Measurements from ENCODE around the gene ASB7. TPM values are rescaled to one million over a fixed set of nuclear protein-coding genes. Genes with fewer than 3 reads are reported as not detected.

ASB7 gene
- total RNA-seq, 4 donors from 2014 or later = 5.4 to 15.8 (median 9.6) TPM

- no peak for TF ChIP-seq POLR2A (IDR thresholded peaks at IDR 0.05)
- TF ChIP-seq, protein P1, sequence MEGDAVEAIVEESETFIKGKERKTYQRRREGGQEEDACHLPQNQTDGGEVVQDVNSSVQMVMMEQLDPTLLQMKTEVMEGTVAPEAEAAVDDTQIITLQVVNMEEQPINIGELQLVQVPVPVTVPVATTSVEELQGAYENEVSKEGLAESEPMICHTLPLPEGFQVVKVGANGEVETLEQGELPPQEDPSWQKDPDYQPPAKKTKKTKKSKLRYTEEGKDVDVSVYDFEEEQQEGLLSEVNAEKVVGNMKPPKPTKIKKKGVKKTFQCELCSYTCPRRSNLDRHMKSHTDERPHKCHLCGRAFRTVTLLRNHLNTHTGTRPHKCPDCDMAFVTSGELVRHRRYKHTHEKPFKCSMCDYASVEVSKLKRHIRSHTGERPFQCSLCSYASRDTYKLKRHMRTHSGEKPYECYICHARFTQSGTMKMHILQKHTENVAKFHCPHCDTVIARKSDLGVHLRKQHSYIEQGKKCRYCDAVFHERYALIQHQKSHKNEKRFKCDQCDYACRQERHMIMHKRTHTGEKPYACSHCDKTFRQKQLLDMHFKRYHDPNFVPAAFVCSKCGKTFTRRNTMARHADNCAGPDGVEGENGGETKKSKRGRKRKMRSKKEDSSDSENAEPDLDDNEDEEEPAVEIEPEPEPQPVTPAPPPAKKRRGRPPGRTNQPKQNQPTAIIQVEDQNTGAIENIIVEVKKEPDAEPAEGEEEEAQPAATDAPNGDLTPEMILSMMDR (IDR thresholded peaks at IDR 0.05) = no peak
- H3K4me3 ChIP-seq (ENCODE audit: low read depth, poor library complexity, severe bottlenecking) = no peak overlapping the region
- DNase-seq (ENCODE audit: low spot score in 2 of 2) = no peak
- WGBS, 2 donors = 69 to 74% methylated on average over 2 of the region's 2 CpGs
- intact Hi-C loops (cut with DNase I; ENCODE audit: low total_unique reads) = no loop called here
Measured at GRCh38 chr15:100591835-100592234, 10.6 kb upstream of the ASB7 start.

DNA sequence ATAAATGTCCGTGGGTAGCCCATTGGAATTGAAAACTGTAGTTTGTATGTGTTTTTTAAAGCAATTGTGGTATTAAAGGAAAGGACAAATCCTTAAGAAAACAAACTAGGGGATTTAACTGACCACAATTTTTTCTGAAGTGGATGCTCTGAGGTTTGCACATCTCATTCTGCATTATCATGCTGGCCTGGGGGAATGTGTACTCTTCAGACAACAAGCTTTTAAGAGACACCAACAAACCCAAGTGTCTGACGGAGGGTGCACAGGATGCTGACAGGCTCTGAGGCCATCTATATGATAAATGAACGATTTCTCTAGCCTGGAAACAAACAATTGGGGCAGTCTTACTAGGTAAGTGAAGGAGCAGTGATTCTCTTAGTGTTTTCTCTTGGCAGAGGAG lies 9.5 kb upstream of the ASB7 start:
- no peak for DNase-seq (ENCODE audit: low spot score in 2 of 2)
- intact Hi-C loops (cut with DNase I; ENCODE audit: low total_unique reads) = no loop called here
- no peak for TF ChIP-seq POLR2A (IDR thresholded peaks at IDR 0.05)
- TF ChIP-seq, protein P1 (IDR thresholded peaks at IDR 0.05) = no peak

GRCh38 chr15:100593431-100593830 lies 9.0 kb upstream of the ASB7 start:
- no peak for DNase-seq (ENCODE audit: low spot score in 2 of 2)
- no peak overlapping the region for H3K4me3 ChIP-seq (ENCODE audit: low read depth, poor library complexity, severe bottlenecking)
- intact Hi-C loops (cut with DNase I; ENCODE audit: low total_unique reads) = no loop called here
- 95 to 96% methylated on average over 2 of the region's 2 CpGs for WGBS, 2 donors
- TF ChIP-seq, protein P1 (IDR thresholded peaks at IDR 0.05) = no peak
- TF ChIP-seq POLR2A (IDR thresholded peaks at IDR 0.05) = no peak

More for the DNA sequence above, 9.5 kb upstream of the ASB7 start:
- WGBS, 2 donors = 83 to 88% methylated on average over 3 of the region's 3 CpGs
- H3K4me3 ChIP-seq (ENCODE audit: low read depth, poor library complexity, severe bottlenecking) = no peak overlapping the region

- TF ChIP-seq, protein P1 (IDR thresholded peaks at IDR 0.05) = no peak
- TF ChIP-seq POLR2A (IDR thresholded peaks at IDR 0.05) = no peak
- WGBS, 2 donors = 54 to 57% methylated on average over 3 of the region's 3 CpGs
- DNase-seq (ENCODE audit: low spot score in 2 of 2) = no peak
- H3K4me3 ChIP-seq (ENCODE audit: low read depth, poor library complexity, severe bottlenecking) = no peak overlapping the region
- intact Hi-C loops (cut with DNase I; ENCODE audit: low total_unique reads) = no loop called here
Measured at GRCh38 chr15:100595964-100596363, 6.4 kb upstream of the ASB7 start.

DNA sequence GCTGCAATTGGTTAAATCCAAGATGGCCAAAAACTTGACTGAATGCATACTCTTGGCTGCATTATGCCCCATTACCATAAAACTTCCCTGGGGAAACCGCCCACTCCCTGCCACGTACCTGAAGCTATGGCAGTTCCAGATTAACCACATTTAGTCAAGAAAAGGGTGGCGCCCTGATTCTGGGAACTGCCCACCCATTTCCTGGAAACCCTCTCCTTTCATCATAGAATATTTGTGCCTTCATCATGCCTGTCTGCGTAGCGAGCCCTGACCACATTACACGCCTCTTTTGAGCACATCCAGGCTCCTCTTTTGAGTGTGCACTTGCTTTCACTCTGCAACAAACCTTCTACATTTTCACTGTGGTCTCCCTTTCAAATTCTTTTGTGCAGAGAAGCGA lies 5.6 kb upstream of the ASB7 start:
- peak in 1 of 2 donors; percentile 33 for DNase-seq (ENCODE audit: low spot score in 2 of 2)
- TF ChIP-seq, protein P1 (IDR thresholded peaks at IDR 0.05) = no peak
- no peak for TF ChIP-seq POLR2A (IDR thresholded peaks at IDR 0.05)
- H3K4me3 ChIP-seq (ENCODE audit: low read depth, poor library complexity, severe bottlenecking) = no peak overlapping the region
- intact Hi-C loops (cut with DNase I; ENCODE audit: low total_unique reads) = no loop called here
- 53 to 57% methylated on average over 7 of the region's 7 CpGs for WGBS, 2 donors

DNA sequence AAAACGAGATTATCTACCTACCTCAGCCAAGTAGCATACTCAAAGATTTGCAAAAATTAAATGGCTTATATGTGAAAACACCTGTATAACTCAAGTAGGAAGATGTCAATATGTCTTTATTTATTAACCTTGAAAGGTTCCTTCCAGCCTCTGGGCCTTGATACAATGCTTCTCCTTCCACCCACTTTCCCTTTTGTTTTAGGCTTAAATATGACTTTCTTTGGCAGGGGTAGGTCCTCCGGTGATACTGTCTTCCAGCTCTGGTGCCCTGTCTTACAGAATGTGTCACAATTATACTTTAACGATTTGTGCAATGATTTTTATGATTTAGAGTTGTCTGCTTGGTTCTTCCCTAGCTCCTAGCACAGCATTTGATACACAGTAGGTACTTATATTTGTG lies 4.5 kb upstream of the ASB7 start:
- intact Hi-C loops (cut with DNase I; ENCODE audit: low total_unique reads) = no loop called here
- 72 to 73% methylated on average over 3 of the region's 3 CpGs for WGBS, 2 donors
- H3K4me3 ChIP-seq (ENCODE audit: low read depth, poor library complexity, severe bottlenecking) = no peak overlapping the region
- TF ChIP-seq POLR2A (IDR thresholded peaks at IDR 0.05) = no peak
- TF ChIP-seq, protein P1 (IDR thresholded peaks at IDR 0.05) = no peak
- no peak for DNase-seq (ENCODE audit: low spot score in 2 of 2)

Data from lower leg skin (tissue), 4 donors.